ENCODE data around the gene DLL1. TPM values are rescaled to one million over a fixed set of nuclear protein-coding genes. Genes with fewer than 3 reads are reported as not detected.

The DLL1 gene
- total and polyA plus RNA-seq, 9 of the 15 experiments (the other 6 are each of a cell fraction or from before 2014, with no cell fraction given) = not detected

DNA sequence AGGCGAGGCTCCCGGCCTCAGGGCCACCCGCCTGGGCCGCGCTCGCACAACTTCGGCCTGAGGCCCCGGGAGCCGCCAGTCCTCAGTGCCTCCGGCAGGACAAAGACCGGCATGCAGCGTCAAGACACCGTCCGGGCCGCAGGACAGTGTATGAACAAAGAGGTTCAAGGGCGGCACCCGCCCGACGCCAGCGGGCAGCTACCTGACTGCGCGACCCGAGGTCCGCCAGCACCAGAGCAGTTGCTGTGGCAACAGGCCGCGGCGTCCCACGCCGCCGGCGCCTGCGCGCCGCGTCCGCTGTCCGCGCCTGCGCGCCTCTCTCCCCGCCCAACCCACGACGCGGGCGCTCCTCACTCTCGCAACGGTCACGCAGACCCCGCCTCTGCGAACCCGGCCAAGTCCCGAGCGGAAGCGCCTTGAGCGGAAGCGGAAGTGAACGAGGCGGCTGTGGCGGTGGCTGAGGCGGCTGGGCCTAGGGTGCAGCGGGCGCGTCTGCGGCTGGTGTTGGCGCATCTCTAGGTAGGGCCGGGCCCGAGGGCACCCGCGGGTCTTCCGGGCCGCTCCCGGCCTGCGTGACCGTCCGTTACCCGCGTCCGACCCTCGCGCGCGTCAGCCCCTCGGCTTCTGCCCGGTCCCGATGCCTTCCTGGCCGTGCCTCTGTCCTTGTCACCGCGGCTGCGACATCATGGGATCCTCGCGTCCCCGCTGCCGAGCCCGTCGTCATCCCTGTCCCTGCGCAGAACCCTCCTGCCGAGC lies 15.6 kb upstream of the DLL1 start, which contains the start of gene FAM120B (continued):
- no peak for TF ChIP-seq NR0B1 (IDR thresholded peaks at IDR 0.05; ENCODE audit: partially characterized antibody)
- no peak for TF ChIP-seq ZBTB12 (CRISPR knock-in tag; IDR thresholded peaks at IDR 0.05)
- no peak; a peak in 1 of 4 replicates for TF ChIP-seq TBL1XR1 (IDR thresholded peaks at IDR 0.05; ENCODE audit: low read length in 2 of 2)
- no peak for TF ChIP-seq TGIF2 (CRISPR knock-in tag; IDR thresholded peaks at IDR 0.05)
- no peak for TF ChIP-seq MCM2 (IDR thresholded peaks at IDR 0.05; ENCODE audit: low read depth)
- peak; percentile 72; the same call in 1 of the 2 replicates for TF ChIP-seq SP1 (CRISPR knock-in tag; IDR thresholded peaks at IDR 0.05)
- no peak for TF ChIP-seq KHSRP (IDR thresholded peaks at IDR 0.05)
- TF ChIP-seq MEIS2 (IDR thresholded peaks at IDR 0.05; ENCODE audit: partially characterized antibody) = peak; percentile 98
- TF ChIP-seq ZC3H11A (IDR thresholded peaks at IDR 0.05; ENCODE audit: low read depth, low read length) = no peak
- TF ChIP-seq GABPB1 (CRISPR knock-in tag; IDR thresholded peaks at IDR 0.05) = peak; percentile 94
- peak; percentile 28; the same call in 1 of the 2 replicates for TF ChIP-seq EP300 (IDR thresholded peaks at IDR 0.05; ENCODE audit: low read length)
- TF ChIP-seq ZNF277 (CRISPR knock-in tag; IDR thresholded peaks at IDR 0.05; ENCODE audit: borderline replicate concordance) = no peak
- TF ChIP-seq NR1H2 (CRISPR knock-in tag; IDR thresholded peaks at IDR 0.05) = no peak
- 0 out of 2 replicates have a peak, but pooled peaks have one; percentile 23 for TF ChIP-seq HDAC2 (IDR thresholded peaks at IDR 0.05)
- TF ChIP-seq KLF1 (tag; IDR thresholded peaks at IDR 0.05) = 0 out of 2 replicates have a peak, but pooled peaks have one; percentile 21
- TF ChIP-seq, protein P1, sequence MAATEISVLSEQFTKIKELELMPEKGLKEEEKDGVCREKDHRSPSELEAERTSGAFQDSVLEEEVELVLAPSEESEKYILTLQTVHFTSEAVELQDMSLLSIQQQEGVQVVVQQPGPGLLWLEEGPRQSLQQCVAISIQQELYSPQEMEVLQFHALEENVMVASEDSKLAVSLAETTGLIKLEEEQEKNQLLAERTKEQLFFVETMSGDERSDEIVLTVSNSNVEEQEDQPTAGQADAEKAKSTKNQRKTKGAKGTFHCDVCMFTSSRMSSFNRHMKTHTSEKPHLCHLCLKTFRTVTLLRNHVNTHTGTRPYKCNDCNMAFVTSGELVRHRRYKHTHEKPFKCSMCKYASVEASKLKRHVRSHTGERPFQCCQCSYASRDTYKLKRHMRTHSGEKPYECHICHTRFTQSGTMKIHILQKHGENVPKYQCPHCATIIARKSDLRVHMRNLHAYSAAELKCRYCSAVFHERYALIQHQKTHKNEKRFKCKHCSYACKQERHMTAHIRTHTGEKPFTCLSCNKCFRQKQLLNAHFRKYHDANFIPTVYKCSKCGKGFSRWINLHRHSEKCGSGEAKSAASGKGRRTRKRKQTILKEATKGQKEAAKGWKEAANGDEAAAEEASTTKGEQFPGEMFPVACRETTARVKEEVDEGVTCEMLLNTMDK (IDR thresholded peaks at IDR 0.05; ENCODE audit: borderline replicate concordance, insufficient read depth, low read depth, low read length, poor library complexity, severe bottlenecking) = no peak
- no peak for TF ChIP-seq GTF2A2 (tag; IDR thresholded peaks at IDR 0.05)
- no peak for TF ChIP-seq KLF16 (IDR thresholded peaks at IDR 0.05)
- no peak for TF ChIP-seq CBFA2T2 (conservative IDR thresholded peaks at IDR 0.05)
